NOMO-1 (cell line): ENCODE results near the gene UBIAD1.
"Not testable (repeated sequence)": the region's sequence is repeated elsewhere in the genome, so short reads cannot be mapped to it uniquely, and the experiment has no call there.

Experiments
- DNase-seq, 2 experiments: peaks; one replicate each; lab custom pipeline; 2025; ENCODE audit not compliant: unreplicated experiment in 2 of 2; lab: John Stamatoyannopoulos, UW

The UBIAD1 gene

GRCh38 chr1:11272832-11273594, at the start of gene UBIAD1:
Gene UBIAD1, plus strand, starts transcription at chr1:11273198. Its CDS starts 334 bp downstream, at chr1:11273532.
- DNase-seq, result peak; percentile 62 to 82

- no peak for DNase-seq
These were observed 45.6 kb upstream of the UBIAD1 start for GRCh38 chr1:11227106-11228077.

GRCh38 chr1:11229203-11229602, 43.8 kb upstream of the UBIAD1 start:
- no peak for DNase-seq

GRCh38 chr1:11233208-11233607, 39.8 kb upstream of the UBIAD1 start:
- no peak for DNase-seq

- no peak for DNase-seq
These were observed 35.6 kb upstream of the UBIAD1 start for GRCh38 chr1:11237356-11237755.

GRCh38 chr1:11238311-11238710, 34.7 kb upstream of the UBIAD1 start:
- DNase-seq, result no peak

- DNase-seq, result no peak
These were observed 27.8 kb upstream of the UBIAD1 start for GRCh38 chr1:11245248-11245647.

- no peak for DNase-seq
These were observed 26.9 kb upstream of the UBIAD1 start for GRCh38 chr1:11245904-11246719.

- no peak for DNase-seq
These were observed 24.8 kb upstream of the UBIAD1 start for GRCh38 chr1:11248169-11248568.

GRCh38 chr1:11252538-11252937, 20.5 kb upstream of the UBIAD1 start:
- DNase-seq, result no peak

GRCh38 chr1:11253226-11253625, 19.8 kb upstream of the UBIAD1 start:
- DNase-seq, result no peak

- no peak for DNase-seq
These were observed 16.7 kb upstream of the UBIAD1 start for GRCh38 chr1:11256299-11256698.

GRCh38 chr1:11262171-11263049, 10.6 kb upstream of the UBIAD1 start, which contains the start of gene MTOR:
Gene MTOR, minus strand, starts transcription at chr1:11262551. Its CDS starts 3,142 bp downstream, at chr1:11259409.
- peak; percentile 88 to 99 for DNase-seq

- no peak for DNase-seq
These were observed 6.5 kb upstream of the UBIAD1 start for GRCh38 chr1:11266268-11267074.

GRCh38 chr1:11267350-11268337, 5.4 kb upstream of the UBIAD1 start:
- DNase-seq, result not testable (repeated sequence)

- no peak for DNase-seq
These were observed 510 bp upstream of the UBIAD1 start for GRCh38 chr1:11272544-11272831.

GRCh38 chr1:11273595-11274234, 717 bp downstream of the UBIAD1 start:
- peak in 1 of 2 experiments; percentile 6 for DNase-seq
